GM19099 (cell line): ENCODE measurements around the gene MEGF11.

ENCODE experiments used
- POLR2A ChIP-seq: IDR thresholded peaks from 3 replicates; pipeline ENCODE4 v1.6.1; 2011; ENCODE audit warnings: low read depth; ENCODE audit not compliant: insufficient read length; ENCODE audit errors: extremely low read depth

The MEGF11 gene

DNA sequence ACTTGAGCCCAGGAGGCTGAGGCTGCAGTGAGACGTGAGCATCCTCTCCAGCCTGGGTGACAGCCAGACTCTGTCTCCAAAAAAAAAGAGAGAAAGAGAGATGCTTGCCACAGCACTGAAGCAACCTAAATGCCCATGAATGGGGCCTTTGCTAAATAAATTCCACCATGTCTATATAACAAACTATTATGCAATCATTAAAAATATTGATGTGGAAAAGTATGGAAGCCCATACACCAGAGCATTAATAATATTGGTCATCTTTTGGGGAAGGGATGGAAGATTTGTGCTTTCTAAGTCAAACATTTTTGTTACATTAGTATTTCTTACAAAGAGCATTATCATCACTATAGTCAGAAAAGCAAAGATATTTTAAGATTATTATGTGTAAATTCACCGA lies 116.6 kb downstream of the MEGF11 start:
- no peak for TF ChIP-seq POLR2A

DNA sequence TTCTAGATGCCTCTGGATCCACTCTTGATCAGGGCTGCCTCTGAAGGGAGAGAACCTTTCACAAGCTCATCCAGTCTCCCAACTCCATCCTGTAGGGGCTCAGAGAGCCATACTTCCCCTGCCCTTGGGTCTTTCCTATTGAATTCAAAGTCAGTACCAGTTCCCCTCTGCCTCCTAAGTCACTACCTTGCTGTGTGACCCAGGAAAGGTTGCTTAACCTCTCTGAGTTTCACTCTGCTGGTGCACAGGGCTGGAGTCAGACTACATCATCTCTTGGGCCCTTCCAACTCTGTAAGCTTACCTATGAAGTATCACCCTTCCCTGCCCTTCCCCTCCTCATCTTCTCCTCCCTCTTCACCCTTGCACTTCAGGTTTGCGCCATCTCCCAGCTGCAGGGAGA lies 117.9 kb downstream of the MEGF11 start:
- TF ChIP-seq POLR2A: no peak

- TF ChIP-seq POLR2A: no peak
Observed at GRCh38 chr15:66134284-66134683, 119.3 kb downstream of the MEGF11 start.

GRCh38 chr15:66133247-66133885 lies 120.2 kb downstream of the MEGF11 start:
- no peak for TF ChIP-seq POLR2A

GRCh38 chr15:66132251-66132816 lies 121.2 kb downstream of the MEGF11 start:
- no peak for TF ChIP-seq POLR2A

DNA sequence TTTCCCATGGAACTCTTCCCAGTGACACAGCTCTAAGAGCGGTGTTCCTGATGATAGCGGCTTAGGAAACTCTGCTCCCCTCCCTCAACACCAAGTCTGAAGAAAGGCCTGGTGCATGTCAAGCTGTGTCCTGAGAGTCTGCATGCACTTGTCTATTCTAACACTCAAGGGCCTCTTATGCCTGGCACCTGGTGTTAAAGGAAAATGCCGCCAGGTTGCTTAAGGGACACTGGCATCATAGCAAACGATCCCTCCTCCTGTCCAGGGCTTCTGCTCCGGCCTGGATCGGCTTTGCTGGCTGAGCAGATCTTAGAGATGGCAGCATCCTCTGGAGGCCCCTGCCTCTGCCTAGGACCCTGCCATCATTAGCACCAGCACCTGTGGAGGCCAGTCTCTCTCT lies 121.7 kb downstream of the MEGF11 start:
- no peak for TF ChIP-seq POLR2A

DNA sequence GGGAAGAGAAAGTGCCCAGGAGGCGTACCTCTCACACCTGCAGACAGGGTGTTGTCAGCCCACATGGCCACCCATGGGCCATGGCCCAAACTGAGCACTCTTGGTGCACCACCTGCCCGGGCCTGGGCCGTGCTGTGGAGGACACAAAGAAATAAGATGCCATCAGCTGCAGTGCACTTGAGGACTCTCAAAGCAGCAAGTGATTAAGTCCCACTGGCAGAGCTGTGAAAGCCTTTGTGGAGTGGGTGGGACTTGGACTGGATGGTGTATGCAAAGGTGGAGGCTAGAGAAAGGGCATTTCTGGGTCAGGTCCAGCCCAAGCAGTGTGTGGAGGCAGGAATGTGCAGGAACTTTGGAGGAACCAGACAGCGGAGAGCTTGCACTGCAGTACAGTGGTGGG lies 122.3 kb downstream of the MEGF11 start:
- TF ChIP-seq POLR2A: no peak

GRCh38 chr15:66130496-66131034 lies 123.0 kb downstream of the MEGF11 start:
- TF ChIP-seq POLR2A: no peak

GRCh38 chr15:66129586-66129985 lies 124.0 kb downstream of the MEGF11 start:
- TF ChIP-seq POLR2A: no peak

- TF ChIP-seq POLR2A: no peak
Observed at GRCh38 chr15:66128116-66128680, 125.4 kb downstream of the MEGF11 start.

DNA sequence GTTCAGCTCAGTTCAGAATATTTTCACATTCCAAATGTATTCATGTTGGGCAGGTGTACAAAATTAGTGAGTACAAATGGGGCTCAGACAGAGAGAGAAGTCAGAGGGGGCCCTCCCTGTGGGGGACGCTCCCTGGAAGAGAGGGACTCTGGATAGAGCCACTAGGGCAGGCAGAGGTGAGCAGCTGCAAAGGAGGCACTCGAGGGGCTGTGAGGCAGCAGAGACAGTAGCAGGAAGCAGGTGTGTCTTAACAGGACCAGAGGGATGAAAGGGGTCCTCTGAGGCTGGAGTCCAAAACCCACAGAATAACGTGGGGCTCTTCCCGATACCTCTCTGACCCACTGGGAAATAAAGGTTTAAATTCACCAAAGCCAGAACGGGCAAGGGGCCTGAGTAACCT lies 127.1 kb downstream of the MEGF11 start:
- TF ChIP-seq POLR2A: no peak

- no peak for TF ChIP-seq POLR2A
Observed at GRCh38 chr15:66126031-66126441, 127.5 kb downstream of the MEGF11 start.

DNA sequence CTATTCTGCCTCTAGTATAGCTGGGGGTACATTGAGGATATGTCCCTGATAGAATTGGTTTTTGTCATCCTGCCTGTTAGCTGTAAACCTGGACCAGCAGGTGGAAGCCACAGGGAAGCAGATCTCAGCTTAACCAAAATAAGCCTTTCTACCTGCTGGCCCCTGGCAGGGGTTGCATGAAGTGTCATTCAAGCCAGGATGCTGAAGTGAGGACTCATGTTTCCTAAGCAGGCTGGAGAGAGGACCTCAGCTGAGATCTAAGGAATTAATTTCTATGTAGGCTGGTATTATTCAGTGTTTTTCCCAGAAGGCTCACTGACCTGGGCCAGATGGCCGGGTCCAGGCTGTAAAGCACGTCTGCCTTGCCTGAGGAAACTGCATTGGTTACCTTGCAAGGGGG lies 128.9 kb downstream of the MEGF11 start:
- no peak for TF ChIP-seq POLR2A

- no peak for TF ChIP-seq POLR2A
Observed at GRCh38 chr15:66123799-66124198, 129.8 kb downstream of the MEGF11 start.

DNA sequence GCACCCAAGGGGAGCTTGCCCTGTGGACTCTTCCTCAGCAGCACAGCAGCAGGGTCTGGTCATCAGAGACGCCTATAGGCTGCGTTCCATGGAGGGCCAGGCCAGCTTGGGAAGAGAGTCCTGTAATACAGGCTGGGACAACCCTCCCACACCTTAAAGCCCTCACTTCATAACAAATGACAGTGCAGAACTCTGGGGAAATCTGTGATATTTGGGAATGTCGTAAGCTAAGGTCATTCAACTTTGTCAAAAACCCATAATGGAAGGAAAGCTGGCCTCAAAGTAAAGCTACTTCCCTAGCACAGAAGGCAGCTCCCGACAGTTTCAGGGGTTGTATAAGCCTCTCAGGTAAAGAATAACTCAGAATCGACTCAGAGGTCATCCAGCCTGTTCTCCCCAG lies 133.1 kb downstream of the MEGF11 start:
- no peak for TF ChIP-seq POLR2A

DNA sequence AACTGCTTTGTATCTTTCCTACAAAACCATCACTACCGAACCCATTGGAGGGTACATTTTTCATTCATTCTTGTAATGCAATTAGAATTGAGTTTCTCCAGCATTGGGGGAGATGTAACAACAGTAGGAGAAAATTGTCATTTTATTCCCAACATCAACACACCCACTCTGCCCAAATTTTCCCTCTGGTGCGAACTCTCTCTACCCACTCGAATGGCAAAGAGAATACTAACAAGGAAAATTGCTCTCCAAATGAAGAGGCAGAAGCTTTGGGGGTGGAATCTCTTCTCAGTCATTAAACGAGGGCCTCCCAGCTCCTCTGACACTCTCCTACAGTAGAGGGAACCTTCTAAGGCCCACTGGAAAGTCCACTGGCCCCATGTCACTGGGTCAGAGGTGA lies 135.7 kb downstream of the MEGF11 start:
- no peak for TF ChIP-seq POLR2A
